DMS114 treated with DMSO at 0.1 percent for 48 hours (cell line): ENCODE measurements around the gene HECTD2.
"Not testable (repeated sequence)": the region's sequence is repeated elsewhere in the genome, so short reads cannot be mapped to it uniquely, and the experiment has no call there.

Experiments used
- DNase-seq: peaks from one replicate; lab custom pipeline; 2025; ENCODE audit not compliant: unreplicated experiment; lab: John Stamatoyannopoulos, UW

Gene HECTD2

DNA sequence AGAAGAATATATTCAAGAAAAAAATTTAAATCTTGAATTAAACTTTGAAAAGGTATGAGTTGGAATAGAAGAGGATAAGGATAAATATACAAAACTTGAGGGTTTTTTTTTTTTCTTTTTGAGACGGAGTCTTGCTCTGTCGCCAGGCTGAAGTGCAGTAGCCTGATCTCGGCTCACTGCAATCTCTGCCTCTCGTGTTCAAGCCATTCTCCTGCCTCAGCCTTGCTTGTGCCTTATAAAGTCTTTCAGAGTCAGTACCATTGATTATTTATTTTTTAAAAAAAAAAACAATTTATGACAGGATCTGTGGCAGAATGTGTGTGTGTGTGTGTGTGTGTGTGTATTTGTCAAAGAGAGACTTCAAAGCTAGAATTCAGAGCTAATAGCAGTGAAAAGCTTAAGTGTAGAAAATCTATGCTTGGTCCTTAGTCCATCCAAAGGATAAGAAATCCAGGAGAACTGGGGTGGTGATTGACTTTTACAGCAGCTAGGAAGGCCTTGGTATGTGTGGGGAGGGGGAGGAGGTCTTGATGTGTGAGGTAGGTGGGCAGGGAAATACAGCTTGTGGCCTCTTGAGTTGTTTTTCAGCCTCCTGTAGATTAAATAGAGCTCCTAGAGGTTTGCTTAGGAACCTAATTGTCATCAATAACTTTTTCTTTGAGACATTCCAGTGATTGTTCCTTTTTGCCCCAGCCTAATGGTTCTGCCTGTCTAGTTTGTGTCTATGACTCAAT lies 2.4 kb downstream of the HECTD2 start:
- no peak for DNase-seq

DNA sequence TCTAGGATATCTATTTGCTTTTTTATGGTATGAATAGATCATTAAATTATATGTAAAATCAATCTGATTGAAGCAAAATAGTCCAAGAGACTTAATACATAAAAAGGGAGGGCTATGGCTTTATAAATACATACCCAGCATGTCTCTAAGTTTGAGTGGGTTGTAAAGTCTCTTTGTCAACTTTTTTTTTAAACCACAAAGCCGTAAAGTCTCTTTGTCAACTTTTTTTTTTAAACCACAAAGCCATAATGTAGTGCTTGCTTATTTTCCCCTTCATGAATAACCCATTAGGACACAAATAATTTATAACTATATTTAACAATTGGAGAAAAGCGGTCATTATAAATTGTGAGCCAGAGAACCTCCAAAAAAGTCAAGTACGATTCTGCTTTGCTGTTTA lies 5.7 kb downstream of the HECTD2 start:
- no peak for DNase-seq

DNA sequence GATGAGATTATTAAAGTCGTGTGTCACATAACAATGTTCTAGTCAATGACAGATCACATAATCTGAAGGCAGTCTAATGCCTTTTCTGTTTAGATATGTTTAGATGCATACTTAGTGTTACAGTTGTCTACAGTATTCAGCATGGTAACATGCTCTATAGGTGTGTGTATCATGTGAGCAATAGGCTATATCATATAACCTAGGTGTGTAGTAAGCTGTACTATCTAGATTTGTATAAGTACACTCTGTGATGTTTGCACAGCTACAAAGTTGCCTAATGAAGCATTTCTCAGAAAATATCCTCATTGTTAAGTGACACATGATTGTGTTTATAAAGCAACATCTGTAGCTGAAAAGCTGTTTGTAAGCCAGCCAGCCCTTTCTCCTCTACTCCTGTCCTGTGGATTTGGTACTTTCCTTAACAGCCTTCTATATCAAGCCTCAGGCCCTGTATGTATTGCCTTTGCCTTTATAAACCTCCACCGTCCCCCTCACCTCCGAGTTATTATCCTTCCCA lies 6.3 kb downstream of the HECTD2 start:
- no peak for DNase-seq

DNA sequence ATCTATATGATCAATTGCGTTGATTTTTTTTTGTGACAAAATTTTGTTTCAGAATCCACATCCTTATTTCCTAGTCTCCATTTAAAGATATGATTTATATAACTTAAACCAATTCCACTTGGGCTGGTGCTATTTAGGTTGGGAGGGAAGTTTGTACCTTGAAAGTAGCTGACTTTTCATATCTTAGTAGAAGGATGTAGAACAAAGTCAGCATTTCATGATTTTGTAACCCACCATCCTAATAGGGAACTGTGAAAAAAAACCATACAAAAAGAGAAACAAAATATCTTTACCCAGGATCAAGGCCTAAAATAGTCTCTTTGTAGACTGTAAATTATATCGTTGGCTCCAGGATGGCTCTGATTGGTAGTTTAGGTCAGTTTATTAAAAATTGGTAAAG lies 8.3 kb downstream of the HECTD2 start:
- no peak for DNase-seq

DNA sequence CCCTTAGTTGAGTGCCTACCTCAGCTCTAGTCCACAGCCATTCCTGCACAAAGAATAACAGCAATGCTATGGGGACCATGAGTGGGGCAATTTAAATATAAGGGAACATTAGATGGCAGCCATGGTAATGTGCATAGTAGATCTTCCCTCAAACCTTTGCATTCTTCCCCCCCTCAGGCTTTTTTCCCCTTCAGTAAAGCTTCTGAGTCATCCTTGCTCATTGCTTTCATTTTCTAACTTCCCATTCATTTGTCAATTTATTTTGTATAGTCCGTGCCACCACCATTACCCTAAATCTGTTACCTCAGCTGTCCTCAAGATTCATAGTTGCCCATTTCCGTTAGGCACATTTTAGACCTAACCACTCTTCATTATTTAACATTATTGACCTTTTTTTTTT lies 10.7 kb downstream of the HECTD2 start:
- DNase-seq: no peak

DNA sequence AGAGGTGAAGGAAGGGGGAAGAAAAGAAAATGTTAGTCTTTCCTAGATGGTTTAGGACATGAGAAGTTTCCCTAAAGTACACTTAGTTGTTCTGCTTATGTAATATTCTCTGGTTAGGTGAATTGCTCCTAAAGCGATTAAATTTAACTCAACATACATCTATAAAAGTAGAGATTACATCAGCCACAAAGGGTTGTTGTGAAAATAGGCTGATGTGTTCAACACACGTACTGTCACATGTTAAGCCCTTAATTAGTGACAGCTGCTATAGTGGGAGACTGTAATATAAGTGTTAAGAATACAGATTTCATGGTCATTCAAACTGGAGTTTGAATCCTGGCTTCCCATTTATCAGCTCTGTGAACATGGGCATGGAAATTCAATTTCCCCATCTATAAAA lies 12.8 kb downstream of the HECTD2 start:
- DNase-seq: no peak

DNA sequence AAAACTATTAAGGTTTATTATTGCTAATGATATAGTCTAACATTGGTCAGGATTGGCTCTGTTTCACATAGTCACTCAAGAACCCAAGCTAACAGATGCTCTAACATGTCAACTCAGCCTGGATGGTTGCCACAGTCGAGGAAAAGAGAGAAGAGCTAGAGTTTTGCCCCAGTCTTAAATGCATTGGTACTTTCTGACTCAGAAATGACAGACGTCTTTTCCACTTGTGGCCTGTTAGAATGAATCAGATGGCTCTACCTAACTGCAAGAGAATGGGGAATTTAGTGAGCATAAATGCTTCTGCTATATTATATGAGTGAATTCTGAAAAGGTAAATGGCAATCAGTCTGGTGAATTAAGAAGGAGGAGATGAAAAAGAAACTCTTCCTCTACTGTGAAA lies 13.9 kb downstream of the HECTD2 start:
- DNase-seq: no peak

DNA sequence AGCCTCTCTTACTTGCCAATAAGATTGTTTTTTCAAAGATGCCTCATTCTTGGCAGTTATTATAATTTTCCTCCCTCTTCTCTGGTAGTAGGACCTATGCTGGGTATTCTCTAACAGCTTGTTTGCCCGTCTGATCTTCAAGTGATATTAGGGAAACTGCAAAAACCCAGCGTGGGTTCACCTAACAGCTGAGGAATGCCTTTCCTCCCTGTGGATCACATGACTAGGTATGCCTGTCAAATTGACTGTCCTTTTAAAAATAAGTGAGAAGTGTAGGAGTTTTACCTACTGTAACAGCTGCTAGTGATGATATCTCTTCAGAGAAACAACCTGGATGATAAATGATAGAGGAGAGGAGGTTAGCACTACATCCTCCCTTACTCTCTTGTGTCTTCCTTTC lies 22.0 kb downstream of the HECTD2 start:
- no peak for DNase-seq

DNA sequence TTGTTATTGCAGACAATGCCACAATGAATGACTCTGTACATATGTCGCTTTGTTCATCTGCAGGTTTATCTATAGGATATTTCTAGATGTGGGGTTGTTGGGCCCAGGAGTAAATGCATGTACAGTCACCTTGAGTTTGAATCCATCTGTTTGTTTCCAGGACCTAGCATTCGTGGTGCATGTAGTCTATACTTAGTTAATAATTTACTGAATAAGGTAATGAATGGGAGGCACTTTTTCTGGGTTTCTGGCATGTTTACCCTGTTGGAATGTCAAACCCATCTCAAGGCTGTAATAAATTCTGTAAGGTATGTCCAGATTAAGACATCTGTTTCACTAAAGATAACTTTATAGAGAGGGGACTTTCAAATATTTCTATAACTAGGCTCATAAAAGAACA lies 23.5 kb downstream of the HECTD2 start:
- DNase-seq: no peak

DNA sequence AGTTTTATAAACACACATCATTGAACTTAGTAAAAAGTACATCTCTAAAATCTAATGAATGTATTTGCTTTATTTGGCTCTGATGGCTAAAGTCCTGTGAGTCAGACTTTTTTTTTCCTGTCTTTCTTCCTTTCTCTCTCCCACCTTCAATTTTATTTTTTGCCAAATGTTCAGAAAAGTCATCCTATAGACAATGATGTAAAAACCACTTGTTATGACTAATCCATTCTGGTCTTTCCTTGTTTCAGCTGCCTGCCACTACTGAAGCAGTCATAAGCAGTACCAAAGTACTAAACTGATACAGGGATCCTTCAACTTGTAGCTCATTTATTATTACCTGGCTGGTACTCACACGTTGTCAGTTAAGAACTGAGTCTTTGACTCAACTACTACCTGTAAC lies 23.9 kb downstream of the HECTD2 start:
- no peak for DNase-seq

DNA sequence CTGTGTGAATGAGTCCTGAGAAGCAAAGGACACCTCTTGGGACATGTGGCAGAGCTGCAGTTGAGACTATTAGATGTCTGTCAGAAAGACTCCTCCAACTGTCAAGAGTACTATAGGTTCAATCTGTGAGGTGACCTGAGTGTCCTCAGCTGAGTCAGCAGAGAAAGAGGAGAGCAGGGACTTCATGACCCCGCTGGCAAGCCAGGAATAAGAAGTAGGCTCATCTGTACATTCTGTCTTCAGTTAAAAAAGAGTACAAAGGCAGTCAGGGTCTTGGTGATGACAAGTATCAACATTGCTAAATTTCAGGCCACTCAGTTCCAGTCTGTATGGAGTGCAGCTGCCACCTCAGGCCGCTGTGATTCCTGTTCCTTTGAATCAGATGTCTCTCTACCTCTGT lies 25.1 kb downstream of the HECTD2 start:
- no peak for DNase-seq

DNA sequence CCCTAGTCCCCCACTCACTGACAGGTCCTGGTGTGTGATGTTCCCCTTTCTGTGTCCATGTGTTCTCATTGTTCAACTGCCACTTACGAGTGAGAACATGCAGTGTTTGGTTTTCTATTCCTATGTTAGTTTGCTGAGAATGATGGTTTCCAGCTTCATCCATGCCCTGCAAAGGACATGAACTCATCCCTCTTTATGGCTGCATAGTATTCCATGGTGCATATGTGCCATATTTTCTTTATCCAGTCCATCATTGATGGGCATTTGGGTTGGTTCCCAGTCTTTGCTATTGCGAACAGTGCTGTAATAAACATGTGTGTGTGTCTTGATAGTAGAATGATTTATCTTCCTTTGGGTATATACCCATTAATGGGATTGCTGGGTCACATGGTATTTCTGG lies 28.1 kb downstream of the HECTD2 start:
- DNase-seq: not testable (repeated sequence)

DNA sequence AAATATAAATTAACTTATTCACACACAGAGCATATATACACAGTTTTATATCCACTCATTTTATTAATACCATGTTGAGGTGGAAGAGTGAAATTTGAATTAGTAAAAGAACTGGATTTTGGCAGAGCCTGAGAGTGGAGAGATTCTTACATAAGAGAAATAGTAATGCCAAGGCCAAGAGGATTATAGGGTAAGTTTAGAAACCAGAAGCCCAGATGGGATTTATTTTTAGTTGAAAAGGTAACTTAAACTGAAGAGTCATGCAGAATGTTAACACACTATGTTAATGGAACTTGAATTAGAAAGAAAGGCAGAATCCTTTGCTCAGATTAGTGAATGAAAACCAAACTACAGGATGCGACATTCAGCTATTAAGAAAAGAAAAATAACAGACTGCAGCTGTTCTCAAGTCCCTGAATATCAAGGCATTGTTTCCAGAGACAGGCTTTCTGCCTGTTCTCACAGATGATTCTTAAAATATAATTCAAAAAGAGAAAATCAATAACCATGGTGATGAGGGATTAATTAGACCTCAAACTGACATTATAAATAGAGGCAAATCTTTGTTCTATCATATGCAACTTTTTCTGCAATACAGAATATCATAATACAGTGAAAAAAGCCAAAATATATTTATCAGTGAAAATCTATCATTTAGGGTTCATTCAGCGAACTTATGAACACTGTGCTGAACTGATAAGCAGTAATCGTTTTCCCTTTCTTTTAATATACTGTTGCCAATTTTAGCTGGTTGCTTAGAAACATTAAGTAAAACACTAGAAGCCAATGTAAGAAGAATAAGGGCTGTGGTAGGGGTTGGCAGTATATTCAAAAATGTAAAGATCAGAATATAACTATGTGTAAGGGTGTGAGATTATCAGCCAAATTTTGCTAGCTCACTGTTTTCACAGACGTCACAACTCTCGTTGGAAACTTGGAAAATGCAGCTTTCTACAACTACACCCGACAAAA lies 34.4 kb downstream of the HECTD2 start:
- no peak for DNase-seq

DNA sequence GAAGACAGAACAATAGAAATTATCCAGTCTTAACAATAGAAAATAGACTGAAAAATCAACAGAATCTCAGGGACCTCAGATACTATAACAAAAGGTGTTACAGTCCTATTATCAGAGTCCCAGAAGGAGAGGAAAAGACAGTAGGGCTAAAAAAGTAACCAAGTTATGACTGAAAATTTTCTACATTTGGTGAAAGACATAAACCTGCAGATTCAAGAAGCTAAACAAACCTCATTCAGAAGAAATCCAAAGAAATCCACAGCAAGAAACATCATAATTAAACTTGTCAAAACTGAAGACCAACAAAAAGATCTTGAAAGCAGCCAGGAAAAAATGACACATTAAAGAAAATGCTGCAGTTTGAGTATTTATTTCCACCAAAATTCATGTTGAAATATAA lies 41.9 kb downstream of the HECTD2 start:
- no peak for DNase-seq

DNA sequence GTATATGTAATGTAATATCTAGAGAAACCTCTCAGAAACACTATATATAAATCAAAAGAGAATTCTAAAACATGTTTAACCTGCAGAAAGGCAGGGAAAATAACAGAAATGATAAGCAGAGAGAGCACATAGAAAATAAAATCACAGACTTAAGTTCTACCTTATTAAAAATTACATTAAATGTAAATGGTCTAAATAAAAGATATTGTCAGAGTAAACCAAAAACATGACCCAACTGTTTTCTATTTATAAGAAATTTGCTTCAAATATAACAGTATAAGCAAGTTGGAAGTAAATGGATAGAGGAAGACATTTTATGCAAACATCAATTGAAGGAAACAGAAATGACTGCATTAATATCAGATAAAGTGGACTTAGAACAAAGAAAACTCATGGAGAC lies 43.4 kb downstream of the HECTD2 start:
- DNase-seq: no peak

DNA sequence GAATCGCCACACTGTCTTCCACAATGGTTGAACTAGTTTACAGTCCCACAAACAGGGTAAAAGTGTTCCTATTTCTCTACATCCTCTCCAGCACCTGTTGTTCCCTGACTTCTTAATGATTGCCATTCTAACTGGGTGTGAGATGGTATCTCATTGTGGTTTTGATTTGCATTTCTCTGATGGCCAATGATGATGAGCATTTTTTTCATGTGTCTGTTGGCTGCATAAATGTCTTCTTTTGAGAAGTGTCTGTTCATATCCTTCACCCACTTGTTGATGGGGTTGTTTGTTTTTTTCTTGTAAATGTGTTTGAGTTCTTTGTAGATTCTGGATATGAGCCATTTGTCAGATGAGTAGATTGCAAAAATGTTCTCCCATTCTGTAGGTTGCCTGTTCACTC lies 45.0 kb downstream of the HECTD2 start:
- DNase-seq: not testable (repeated sequence)

DNA sequence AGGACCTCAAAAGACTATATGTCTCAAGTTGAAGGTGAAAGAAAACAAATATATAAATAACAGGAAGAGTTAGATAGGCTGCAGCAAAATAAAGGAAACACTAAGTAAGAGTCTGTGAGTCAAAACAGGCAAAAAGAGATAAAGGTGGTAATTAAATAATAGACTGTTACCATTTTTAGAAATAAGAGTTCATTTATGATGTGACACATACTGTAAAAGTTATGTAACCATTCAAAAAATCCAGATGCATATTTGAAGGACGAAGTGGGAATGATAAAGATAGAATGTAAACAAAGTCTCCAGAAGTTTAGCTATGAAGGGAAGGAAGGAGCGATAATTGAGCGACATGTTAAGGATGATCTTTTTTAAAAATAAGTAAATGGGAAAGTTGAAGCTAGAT lies 50.5 kb downstream of the HECTD2 start:
- no peak for DNase-seq

DNA sequence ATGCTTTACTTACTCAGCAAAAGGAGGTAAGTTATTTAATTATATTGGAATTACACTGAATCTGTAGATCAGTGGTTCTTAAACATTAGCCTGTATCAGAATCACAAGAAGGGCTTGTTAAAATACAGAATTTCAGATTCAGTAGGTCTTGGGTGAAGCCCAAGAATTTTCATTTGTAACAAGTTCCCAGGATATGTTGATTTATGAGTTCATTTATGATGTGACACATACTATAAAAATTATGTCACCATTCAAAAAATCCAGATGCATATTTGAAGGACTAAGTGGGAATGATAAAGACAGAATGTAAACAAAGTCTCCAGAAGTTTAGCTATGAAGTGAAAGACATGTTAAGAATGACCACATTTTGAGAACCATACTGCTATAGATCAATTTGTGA lies 52.3 kb downstream of the HECTD2 start:
- no peak for DNase-seq

DNA sequence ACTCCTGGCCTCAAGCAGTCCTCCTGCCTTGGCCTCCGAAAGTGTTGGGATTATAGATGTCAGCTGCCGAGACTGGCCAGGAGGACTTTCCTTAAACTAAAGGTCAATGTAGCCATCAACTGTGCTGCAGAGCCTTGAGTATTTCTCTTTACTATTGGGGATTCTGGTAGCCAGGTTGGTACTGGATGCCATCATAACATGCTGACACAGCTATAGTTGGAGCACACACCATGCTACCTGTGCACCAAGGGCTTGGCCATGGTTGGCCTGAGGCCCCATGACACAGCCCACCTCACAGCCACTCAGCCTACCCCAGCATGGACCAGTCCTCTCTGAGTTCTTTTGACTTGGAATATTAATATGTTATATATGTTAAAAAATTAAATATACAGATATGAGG lies 54.4 kb downstream of the HECTD2 start:
- no peak for DNase-seq

DNA sequence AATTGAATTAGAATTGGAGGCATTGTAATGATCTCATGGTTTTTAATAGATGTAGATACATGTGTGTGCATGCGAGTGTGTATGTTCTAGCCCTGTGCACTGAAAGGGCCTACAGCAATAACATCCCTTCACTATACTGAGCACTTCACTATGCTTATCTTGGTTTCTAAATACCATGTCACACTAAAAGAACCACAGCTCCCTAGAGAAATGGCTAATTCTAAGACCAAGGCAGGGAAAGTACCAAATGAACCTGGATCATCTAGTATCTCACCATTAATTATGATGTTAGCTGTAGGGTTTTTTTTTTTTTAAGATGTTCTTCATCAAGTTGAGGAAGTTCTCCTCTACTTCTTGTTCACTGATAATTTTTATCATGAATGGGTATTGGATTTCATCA lies 55.1 kb downstream of the HECTD2 start:
- no peak for DNase-seq

DNA sequence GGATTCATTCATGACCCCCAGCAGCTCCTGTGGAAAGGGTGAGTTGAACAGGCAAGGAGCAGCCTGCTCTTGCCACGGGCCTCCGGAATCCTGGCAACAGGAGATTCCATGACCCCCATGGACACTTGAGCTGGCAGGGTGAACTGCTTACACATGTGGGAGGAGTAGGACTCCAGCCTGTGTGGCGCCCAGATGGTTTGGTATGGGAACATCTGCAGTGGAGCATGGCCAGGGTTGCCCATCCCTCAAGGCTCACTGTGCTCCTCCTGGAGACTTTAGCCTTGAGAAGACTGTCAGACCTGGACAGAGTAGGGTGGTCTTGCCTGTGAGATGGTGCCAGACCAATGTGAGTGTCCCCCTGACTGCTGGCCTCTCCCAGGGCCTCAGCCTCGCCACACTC lies 57.0 kb downstream of the HECTD2 start:
- no peak for DNase-seq

DNA sequence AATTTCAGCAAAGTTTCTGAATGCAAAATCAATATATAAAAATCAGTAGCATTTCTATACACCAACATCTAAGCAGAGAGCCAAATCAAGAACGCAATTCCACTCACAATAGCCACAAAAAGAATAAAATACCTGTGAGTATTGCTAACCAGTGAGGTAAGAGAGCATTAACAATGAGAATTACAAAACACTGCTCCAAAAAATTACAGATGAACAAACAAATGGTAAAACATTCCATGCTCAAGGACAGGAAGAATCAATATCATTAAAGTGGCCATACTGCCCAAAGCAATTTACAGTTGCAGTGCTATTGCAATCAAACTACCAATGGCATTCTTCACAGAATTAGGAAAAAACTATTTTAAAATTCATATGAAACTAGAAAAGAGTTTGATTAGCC lies 61.5 kb downstream of the HECTD2 start:
- DNase-seq: no peak
